ENCODE measurements around the gene NTN5. TPM values are rescaled to one million over a fixed set of nuclear protein-coding genes. Genes with fewer than 3 reads are reported as not detected.
"Not testable (repeated sequence)": the region's sequence is repeated elsewhere in the genome, so short reads cannot be mapped to it uniquely, and the experiment has no call there.

Gene NTN5
- total RNA-seq, 2 experiments from 2014 or later = 0.06 to 0.19 TPM

- ChIA-PET POLR2A (no interaction called here), CTCF (interaction anchor here (0.6 to 3.0 kb wide), 9 partner anchors 21 to 295 kb away, joined by 3 to 12 read pairs (median 3); partner anchors contain the start of genes CA11 and FUT2)
These were observed 2.4 kb upstream of the NTN5 start for GRCh38 chr19:48674921-48675824.

GRCh38 chr19:48674216-48674809 lies 1.5 kb upstream of the NTN5 start:
- POLR2A ChIA-PET = no interaction called here
- CTCF ChIA-PET = interaction anchor here (0.7 to 3.0 kb wide), 9 partner anchors 9 to 389 kb away, joined by 3 to 12 read pairs (median 3); partner anchors contain the start of gene CA11

- ChIA-PET CTCF (interaction anchor here (0.7 to 3.0 kb wide), 4 partner anchors 8 to 388 kb away, joined by 3 to 12 read pairs (median 3); partner anchors contain the start of gene CA11), POLR2A (no interaction called here)
These were observed 751 bp upstream of the NTN5 start for GRCh38 chr19:48673436-48674100.

- CTCF ChIA-PET = interaction anchor here (0.6 kb wide), 1 partner anchor 22 kb away, joined by 3 read pairs; no protein-coding TSS in a partner anchor
- POLR2A ChIA-PET = interaction anchor here (0.7 kb wide), 1 partner anchor 353 kb away, joined by 3 read pairs; no protein-coding TSS in a partner anchor
These were observed 1.3 kb downstream of the NTN5 start for GRCh38 chr19:48671446-48671995.

GRCh38 chr19:48670699-48671445 lies 1.9 kb downstream of the NTN5 start:
- ChIA-PET CTCF (interaction anchor here (0.6 kb wide), 1 partner anchor 21 kb away, joined by 3 read pairs; no protein-coding TSS in a partner anchor), POLR2A (interaction anchor here (0.7 kb wide), 1 partner anchor 352 kb away, joined by 3 read pairs; no protein-coding TSS in a partner anchor)

- POLR2A ChIA-PET = no interaction called here
- CTCF ChIA-PET = no interaction called here
These were observed 2.7 kb downstream of the NTN5 start for GRCh38 chr19:48669903-48670668.

- POLR2A ChIA-PET = no interaction called here
- CTCF ChIA-PET = no interaction called here
These were observed 4.1 kb downstream of the NTN5 start for GRCh38 chr19:48668761-48669160.

- ChIA-PET POLR2A (no interaction called here), CTCF (no interaction called here)
These were observed 4.5 kb downstream of the NTN5 start for GRCh38 chr19:48668332-48668731.

GRCh38 chr19:48665786-48666185 lies 7.0 kb downstream of the NTN5 start:
- ChIA-PET CTCF (interaction anchor here (0.6 kb wide), 2 partner anchors 8 to 121 kb away, joined by 3 read pairs; no protein-coding TSS in a partner anchor), POLR2A (no interaction called here)

- ChIA-PET POLR2A (no interaction called here), CTCF (no interaction called here)
These were observed 8.3 kb downstream of the NTN5 start for GRCh38 chr19:48664476-48664875.

GRCh38 chr19:48663667-48664066 lies 9.2 kb downstream of the NTN5 start:
- ChIA-PET CTCF (no interaction called here), POLR2A (no interaction called here)

GRCh38 chr19:48661711-48662090 lies 11.1 kb downstream of the NTN5 start:
- POLR2A ChIA-PET = interaction anchor here (1.3 kb wide), 1 partner anchor 16 kb away, joined by 4 read pairs; the partner anchor contains the start of gene CA11
- CTCF ChIA-PET = no interaction called here

- POLR2A ChIA-PET = interaction anchor here (1.3 kb wide), 1 partner anchor 15 kb away, joined by 4 read pairs; the partner anchor contains the start of gene CA11
These were observed 11.7 kb downstream of the NTN5 start for GRCh38 chr19:48660852-48661710.

GRCh38 chr19:48659768-48660167 lies 13.0 kb downstream of the NTN5 start:
- ChIA-PET CTCF (interaction anchor here (0.7 kb wide), 1 partner anchor 72 kb away, joined by 3 read pairs; no protein-coding TSS in a partner anchor), POLR2A (no interaction called here)

More at GRCh38 chr19:48660852-48661710, 11.7 kb downstream of the NTN5 start:
- CTCF ChIA-PET = no interaction called here

GRCh38 chr19:48658483-48658882 lies 14.3 kb downstream of the NTN5 start:
- POLR2A ChIA-PET = no interaction called here

GRCh38 chr19:48657828-48658227 lies 15.0 kb downstream of the NTN5 start:
- CTCF ChIA-PET, POLR2A ChIA-PET: not testable (repeated sequence)

More at GRCh38 chr19:48658483-48658882, 14.3 kb downstream of the NTN5 start:
- CTCF ChIA-PET = interaction anchor here (1.1 kb wide), 1 partner anchor 38 kb away, joined by 5 read pairs; the partner anchor contains the start of gene FUT2

GRCh38 chr19:48656840-48657474 lies 15.9 kb downstream of the NTN5 start:
- CTCF ChIA-PET = no interaction called here
- POLR2A ChIA-PET = no interaction called here
